Measurements from ENCODE around the gene CWF19L2.
"Not testable (repeated sequence)": the region's sequence is repeated elsewhere in the genome, so short reads cannot be mapped to it uniquely, and the experiment has no call there.

CWF19L2 gene

DNA sequence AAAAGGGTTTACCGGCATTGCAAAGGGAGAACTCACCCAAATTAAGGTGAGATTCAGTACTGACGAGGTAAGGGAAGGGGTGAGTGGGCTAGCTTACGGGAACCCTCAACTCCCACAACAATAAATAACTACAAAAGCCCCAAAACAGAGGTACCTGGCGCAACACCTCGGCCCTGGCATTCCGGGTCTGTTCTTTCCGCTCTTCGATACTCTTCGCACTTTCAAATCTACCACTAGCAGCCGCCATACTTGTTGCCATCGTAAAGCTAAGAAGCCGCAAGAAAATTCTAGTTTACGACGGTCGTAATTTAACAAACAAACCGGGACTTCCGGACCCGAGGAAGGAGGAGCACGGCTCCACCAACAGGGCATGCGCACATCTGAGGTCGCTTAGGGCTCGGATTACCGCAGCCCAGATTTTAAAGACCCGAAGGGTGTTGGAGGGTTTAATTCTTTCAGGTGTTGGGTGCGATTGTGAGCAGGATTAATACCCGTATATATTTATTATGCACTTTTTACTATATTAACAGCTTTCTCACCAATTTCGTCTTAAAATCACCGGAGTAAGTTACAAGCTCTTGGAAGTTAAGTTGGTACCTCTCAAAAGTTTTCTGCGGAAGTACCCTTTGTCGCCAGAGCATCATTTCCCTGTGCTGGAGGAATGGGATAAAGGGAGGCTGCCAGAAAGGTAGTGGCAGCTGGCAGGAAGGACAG, at the start of gene CWF19L2:
CWF19L2 (minus strand) TSS at position 268 of the 714 bp plus-strand sequence; CDS start at position 259, 9 bp downstream.
- peak within 1 kb of the TSS; percentile 68 for H3K4me3 ChIP-seq (ENCODE audit: low read depth, low read length)
- peak; percentile 90 for DNase-seq (ENCODE audit: low read depth)
- TF ChIP-seq, protein P1, sequence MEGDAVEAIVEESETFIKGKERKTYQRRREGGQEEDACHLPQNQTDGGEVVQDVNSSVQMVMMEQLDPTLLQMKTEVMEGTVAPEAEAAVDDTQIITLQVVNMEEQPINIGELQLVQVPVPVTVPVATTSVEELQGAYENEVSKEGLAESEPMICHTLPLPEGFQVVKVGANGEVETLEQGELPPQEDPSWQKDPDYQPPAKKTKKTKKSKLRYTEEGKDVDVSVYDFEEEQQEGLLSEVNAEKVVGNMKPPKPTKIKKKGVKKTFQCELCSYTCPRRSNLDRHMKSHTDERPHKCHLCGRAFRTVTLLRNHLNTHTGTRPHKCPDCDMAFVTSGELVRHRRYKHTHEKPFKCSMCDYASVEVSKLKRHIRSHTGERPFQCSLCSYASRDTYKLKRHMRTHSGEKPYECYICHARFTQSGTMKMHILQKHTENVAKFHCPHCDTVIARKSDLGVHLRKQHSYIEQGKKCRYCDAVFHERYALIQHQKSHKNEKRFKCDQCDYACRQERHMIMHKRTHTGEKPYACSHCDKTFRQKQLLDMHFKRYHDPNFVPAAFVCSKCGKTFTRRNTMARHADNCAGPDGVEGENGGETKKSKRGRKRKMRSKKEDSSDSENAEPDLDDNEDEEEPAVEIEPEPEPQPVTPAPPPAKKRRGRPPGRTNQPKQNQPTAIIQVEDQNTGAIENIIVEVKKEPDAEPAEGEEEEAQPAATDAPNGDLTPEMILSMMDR (IDR thresholded peaks at IDR 0.05; ENCODE audit: control insufficient read depth, extremely low read depth, insufficient read depth) = no peak

DNA sequence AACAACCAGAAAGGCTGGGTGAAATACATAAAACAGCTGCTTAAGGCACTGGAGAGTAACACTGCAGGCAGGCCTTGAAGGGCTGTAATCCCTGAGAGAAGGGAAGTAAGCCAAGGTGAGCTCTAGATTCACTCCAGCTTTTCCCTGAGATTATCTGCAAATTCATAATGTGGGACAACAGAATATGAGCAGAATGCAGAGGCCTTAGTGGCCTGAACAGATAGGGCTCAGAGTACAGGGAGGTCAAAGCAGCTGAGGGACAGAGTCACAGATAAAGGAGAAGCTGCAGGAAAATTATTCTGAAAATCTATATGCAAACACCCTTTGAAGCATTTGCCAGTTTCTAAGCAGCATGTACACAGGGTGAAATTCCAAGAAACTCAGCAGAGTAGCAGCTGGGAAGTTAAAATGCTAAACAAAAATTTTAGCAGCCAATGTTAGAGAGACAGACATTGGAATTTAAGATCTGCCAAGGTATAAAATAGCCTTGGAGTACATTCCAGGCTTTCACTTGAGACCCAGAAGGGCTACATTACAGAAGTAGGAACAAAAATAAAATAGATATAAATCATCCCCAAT, 48.1 kb upstream of the CWF19L2 start:
- no peak overlapping the region for H3K4me3 ChIP-seq (ENCODE audit: low read depth, low read length)
- TF ChIP-seq, protein P1 (IDR thresholded peaks at IDR 0.05; ENCODE audit: control insufficient read depth, extremely low read depth, insufficient read depth) = no peak
- no peak for DNase-seq (ENCODE audit: low read depth)

DNA sequence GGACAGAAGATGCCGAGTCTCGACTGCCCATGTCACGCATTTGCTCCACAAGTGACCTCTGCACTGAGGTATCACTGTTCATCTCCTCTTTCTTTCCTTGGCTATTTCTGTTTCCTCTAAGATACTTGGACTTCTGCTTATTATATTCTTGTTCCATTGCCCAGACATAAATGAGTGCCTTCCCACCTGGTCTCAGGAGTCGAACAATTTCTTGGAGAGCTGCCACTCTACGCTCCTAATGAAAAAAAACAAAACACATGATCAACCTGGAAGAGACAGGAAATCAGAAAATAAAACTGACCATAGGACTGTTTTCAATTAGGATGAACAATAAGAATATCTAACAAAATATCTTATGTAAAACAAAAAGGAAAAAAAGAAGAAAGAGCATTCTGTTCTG, 47.4 kb upstream of the CWF19L2 start:
- TF ChIP-seq, protein P1 (IDR thresholded peaks at IDR 0.05; ENCODE audit: control insufficient read depth, extremely low read depth, insufficient read depth) = no peak
- DNase-seq (ENCODE audit: low read depth) = no peak
- H3K4me3 ChIP-seq (ENCODE audit: low read depth, low read length) = no peak overlapping the region

DNA sequence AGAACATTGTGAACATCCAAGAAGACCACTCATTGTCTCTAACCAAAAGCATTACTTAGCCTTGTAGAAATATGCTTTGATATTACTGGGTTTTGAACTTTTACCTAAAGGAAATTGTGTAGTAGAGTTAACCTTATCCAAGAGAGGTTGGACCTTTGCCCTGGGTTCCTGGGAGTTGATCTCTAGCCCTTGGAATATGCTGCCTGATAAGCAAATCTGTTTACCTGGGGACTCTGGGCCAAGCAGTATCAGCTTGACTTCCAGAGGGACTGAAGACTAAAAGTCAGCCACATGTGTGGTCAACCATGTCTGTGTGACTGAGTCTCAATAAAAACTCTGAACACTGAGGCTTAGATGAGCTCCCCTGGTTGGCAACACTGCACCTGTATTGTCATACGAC, 44.1 kb upstream of the CWF19L2 start:
- H3K4me3 ChIP-seq (ENCODE audit: low read depth, low read length) = no peak overlapping the region
- no peak for DNase-seq (ENCODE audit: low read depth)
- TF ChIP-seq, protein P1 (IDR thresholded peaks at IDR 0.05; ENCODE audit: control insufficient read depth, extremely low read depth, insufficient read depth) = no peak

DNA sequence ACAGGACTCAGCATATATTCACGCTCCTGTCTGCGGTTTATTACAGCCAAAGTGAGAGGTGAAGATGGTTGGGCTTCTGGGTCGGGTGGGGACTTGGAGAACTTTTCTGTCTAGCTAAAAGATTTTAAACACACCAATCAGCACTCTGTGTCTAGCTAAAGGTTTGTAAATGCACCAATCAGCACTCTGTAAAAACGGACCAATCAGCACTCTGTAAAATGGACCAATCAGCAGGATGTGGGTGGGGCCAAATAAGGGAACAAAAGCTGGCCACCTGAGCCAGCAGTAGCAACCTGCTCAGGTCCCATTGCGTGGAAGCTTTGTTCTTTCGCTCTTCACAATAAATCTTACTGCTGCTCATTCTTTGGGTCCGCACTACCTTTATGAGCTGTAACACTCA, 39.7 kb upstream of the CWF19L2 start:
- not testable (repeated sequence) for H3K4me3 ChIP-seq (ENCODE audit: low read depth, low read length); DNase-seq (ENCODE audit: low read depth)

DNA sequence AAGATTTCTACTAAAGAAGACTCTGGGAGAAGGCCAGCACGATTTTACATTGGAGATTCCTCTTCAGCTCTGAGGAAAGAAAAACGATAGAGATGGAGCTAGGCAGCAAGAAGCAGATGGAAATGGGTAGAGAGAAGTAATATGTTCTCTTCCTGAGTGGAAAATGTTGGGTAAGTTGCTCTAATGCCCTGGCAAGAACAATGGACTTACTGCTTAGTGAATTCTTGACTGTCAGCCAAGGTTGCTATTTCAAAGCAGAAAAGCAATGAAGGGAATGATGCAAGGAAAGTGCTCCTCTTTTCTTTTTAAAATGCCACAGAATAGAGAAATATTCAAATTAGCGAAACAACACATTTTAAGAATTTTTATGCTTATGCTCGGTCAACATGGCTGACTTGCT, 38.4 kb upstream of the CWF19L2 start:
- TF ChIP-seq, protein P1 (IDR thresholded peaks at IDR 0.05; ENCODE audit: control insufficient read depth, extremely low read depth, insufficient read depth) = no peak
- H3K4me3 ChIP-seq (ENCODE audit: low read depth, low read length) = no peak overlapping the region
- no peak for DNase-seq (ENCODE audit: low read depth)

DNA sequence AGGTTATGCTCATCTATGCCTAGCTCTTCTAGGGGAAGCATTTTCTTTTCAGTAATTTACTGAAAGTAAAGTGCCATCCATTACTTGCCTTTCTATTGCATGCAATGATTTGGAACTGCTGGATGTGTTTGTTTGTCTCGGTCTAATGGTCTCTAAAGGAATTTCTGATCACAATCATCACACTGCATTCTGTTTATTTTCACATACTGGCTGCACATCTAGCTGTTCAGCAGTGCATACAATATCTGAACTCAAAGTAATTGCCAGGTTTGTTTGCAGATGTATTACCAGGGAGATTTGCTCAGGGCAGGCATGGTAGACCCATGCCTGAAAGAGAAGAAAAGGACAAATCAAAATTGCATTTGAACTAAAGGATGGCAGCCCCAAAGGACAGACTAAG, 36.4 kb upstream of the CWF19L2 start:
- H3K4me3 ChIP-seq (ENCODE audit: low read depth, low read length) = no peak overlapping the region
- TF ChIP-seq, protein P1 (IDR thresholded peaks at IDR 0.05; ENCODE audit: control insufficient read depth, extremely low read depth, insufficient read depth) = no peak
- no peak for DNase-seq (ENCODE audit: low read depth)

Data from LNCaP clone FGC (cell line).